Stimulated activated CD4-positive, alpha-beta T cell treated with anti-CD3 and anti-CD28 coated beads, TNF-alpha, amount 100 ng/mL, for 48 hours (primary cell): ENCODE data around the gene PSD2.

ENCODE experiments used
- DNase-seq, 3 donors: peaks; one replicate each; pipeline ENCODE4 v3.0.0-alpha.2; 2020; ENCODE audit warnings: low read depth in 3 of 3

Gene PSD2

GRCh38 chr5:139855451-139855850 is 59.8 kb downstream of the PSD2 start:
- no peak for DNase-seq

- no peak for DNase-seq
Observed at GRCh38 chr5:139855946-139856540, 60.4 kb downstream of the PSD2 start.

- DNase-seq, result no peak
Observed at GRCh38 chr5:139856714-139857113, 61.1 kb downstream of the PSD2 start.

- DNase-seq, result no peak
Observed at GRCh38 chr5:139859013-139859412, 63.4 kb downstream of the PSD2 start.

GRCh38 chr5:139861021-139861888 is 65.6 kb downstream of the PSD2 start:
- DNase-seq, result no peak

- no peak for DNase-seq
Observed at GRCh38 chr5:139861889-139862207, 66.2 kb downstream of the PSD2 start.

GRCh38 chr5:139862313-139862712 is 66.7 kb downstream of the PSD2 start:
- no peak for DNase-seq

GRCh38 chr5:139862803-139863202 is 67.2 kb downstream of the PSD2 start:
- DNase-seq, result no peak

- DNase-seq, result no peak
Observed at GRCh38 chr5:139863361-139863760, 67.8 kb downstream of the PSD2 start.

- peak; percentile 21 to 36 (median 33) for DNase-seq
Observed at GRCh38 chr5:139863855-139864558, 68.4 kb downstream of the PSD2 start.

- DNase-seq, result no peak
Observed at GRCh38 chr5:139864716-139865483, 69.3 kb downstream of the PSD2 start.

GRCh38 chr5:139867109-139867508 is 71.5 kb downstream of the PSD2 start:
- DNase-seq, result no peak

GRCh38 chr5:139867581-139867980 is 72.0 kb downstream of the PSD2 start:
- no peak for DNase-seq

GRCh38 chr5:139869042-139869790 is 73.6 kb downstream of the PSD2 start:
- no peak for DNase-seq

GRCh38 chr5:139870677-139871076 is 75.1 kb downstream of the PSD2 start:
- no peak for DNase-seq

GRCh38 chr5:139871614-139872013 is 76.0 kb downstream of the PSD2 start:
- DNase-seq, result no peak

- DNase-seq, result no peak
Observed at GRCh38 chr5:139872052-139872766, 76.6 kb downstream of the PSD2 start.

GRCh38 chr5:139872851-139873794 is 77.5 kb downstream of the PSD2 start:
- no peak for DNase-seq

- no peak for DNase-seq
Observed at GRCh38 chr5:139875957-139876356, 80.3 kb downstream of the PSD2 start.
